Natural killer cell (primary cell): ENCODE data around the gene WBP4. TPM values are rescaled to one million over a fixed set of nuclear protein-coding genes. Genes with fewer than 3 reads are reported as not detected.
A peak's percentile ranks its signal among the peaks of the same experiment; 100 is the strongest.

ENCODE experiments used
- ATAC-seq, 3 donors: fragments of 150-1000 bp in 2 of 3; fragments of 200-7000 bp in 1 of 3; cut with Tn5 transposase; 1 replicate in 1 of 3; 2 replicates in 2 of 3; pipeline ENCODE4 v1.10.0; 2021; ENCODE audit warnings: mild to moderate bottlenecking in 2 of 3, moderate library complexity in 2 of 3
- DNase-seq, 2 donors: peaks; one replicate each; pipeline versions ENCODE4 v3.0.0 to v3.0.0-alpha.2; 2013 to 2021; ENCODE audit warnings: mixed read lengths in 1 of 2
- H3K27ac ChIP-seq: one replicate; pipeline ENCODE4 v1.5.1; 2013; ENCODE audit warnings: mild to moderate bottlenecking, low read length
- H3K27me3 ChIP-seq: one replicate; pipeline ENCODE4 v1.6.1; 2013; ENCODE audit warnings: low read length; ENCODE audit not compliant: control insufficient read depth, insufficient read depth
- H3K36me3 ChIP-seq: one replicate; pipeline ENCODE4 v1.6.1; 2013; ENCODE audit warnings: low read length; ENCODE audit not compliant: control insufficient read depth, insufficient read depth
- H3K4me1 ChIP-seq: one replicate; pipeline ENCODE4 v1.6.1; 2013; ENCODE audit warnings: low read length; ENCODE audit not compliant: control insufficient read depth, insufficient read depth
- H3K4me3 ChIP-seq: one replicate; pipeline ENCODE4 v1.5.1; 2013; ENCODE audit warnings: low read length
- H3K9me3 ChIP-seq: one replicate; pipeline ENCODE4 v1.6.1; 2013; ENCODE audit warnings: low read length; ENCODE audit not compliant: control insufficient read depth, insufficient read depth
- H3K27ac Mint-ChIP-seq, 2 donors: one replicate each; pipeline ENCODE4 v1.8.0; 2022; ENCODE audit warnings: mild to moderate bottlenecking in 2 of 2, mixed read lengths in 2 of 2, moderate library complexity in 1 of 2
- H3K27me3 Mint-ChIP-seq, 2 donors: one replicate each; pipeline ENCODE4 v1.8.0; 2022; ENCODE audit warnings: low read depth in 2 of 2, mixed read lengths in 2 of 2
- H3K36me3 Mint-ChIP-seq: one replicate; pipeline ENCODE4 v1.8.0; 2022; ENCODE audit warnings: mixed read lengths
- H3K4me1 Mint-ChIP-seq, 2 donors: one replicate each; pipeline ENCODE4 v1.8.0; 2022; ENCODE audit warnings: mixed read lengths in 2 of 2
- H3K4me3 Mint-ChIP-seq: one replicate; pipeline ENCODE4 v1.8.0; 2022; ENCODE audit warnings: mild to moderate bottlenecking, moderate library complexity, mixed read lengths
- H3K9me3 Mint-ChIP-seq, 2 donors: one replicate each; pipeline ENCODE4 v1.8.0; 2022; ENCODE audit warnings: mixed read lengths in 2 of 2
- CTCF ChIP-seq: fragments of 200-600 bp; IDR thresholded peaks from one replicate; pipeline ENCODE4 v1.8.0; 2022; ENCODE audit warnings: antibody characterized with exemption
- WGBS: methylation state at CpG from one replicate; pipeline ENCODE4 v1.1.7; 2013; ENCODE audit warnings: missing lambda C conversion rate; ENCODE audit not compliant: insufficient coverage; 5-methylcytosine and 5-hydroxymethylcytosine counted together
- intact Hi-C: fragments of 100-400 bp; cut with micrococcal nuclease; formaldehyde crosslinking; loops from one replicate; pipeline ENCODE4 v1.14.2; 2022
- total RNA-seq, 4 donors: library from RNA; stranded (reverse); fragments of 120-200 nt in 1 of 4; gene quantifications; one replicate each; pipeline versions ENCODE4 v1.2.3 to v1.2.4, GENCODE V29; 2013 to 2022

The WBP4 gene
- total RNA-seq, 3 donors from 2014 or later (not counting 1 experiment from before 2014, with no cell fraction given) = 4.2 to 6.8 (median 5.1) TPM

DNA sequence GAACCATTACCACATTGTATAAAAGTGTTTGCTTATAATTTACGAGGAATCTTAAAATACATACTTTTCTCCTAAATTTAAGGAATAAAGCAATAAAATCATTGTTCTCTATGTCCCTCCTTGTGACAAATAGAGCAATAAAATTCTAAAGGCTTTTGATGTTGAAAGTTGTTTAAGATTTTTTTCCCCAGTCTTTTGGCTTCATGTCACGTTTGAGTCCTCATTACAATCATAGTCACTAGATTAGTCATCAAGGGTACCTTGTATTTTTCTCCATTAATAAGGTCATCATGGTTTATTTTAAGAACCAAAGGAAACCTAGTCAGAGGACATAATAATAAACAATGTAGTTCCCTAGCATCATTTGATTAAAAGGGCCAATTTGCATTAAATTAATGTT, 3.2 kb downstream of the WBP4 start:
- no peaks in the 10 kb centered on the region for H3K27me3 Mint-ChIP-seq
- peak overlapping the region in 1 of 2 donors; percentile 95 for H3K27ac Mint-ChIP-seq
- Histone ChIP-seq H3K4me1 (peaks cover 3% of the 10 kb centered on the region), H3K4me3 (no peak overlapping the region), H3K36me3 (peaks cover 38% of the 10 kb centered on the region), H3K9me3 (no peaks in the 10 kb centered on the region), H3K27me3 (no peaks in the 10 kb centered on the region), H3K27ac (no peak overlapping the region)
- peaks cover 8% of the 10 kb centered on the region for H3K36me3 Mint-ChIP-seq
- peaks cover 12 to 28% of the 10 kb centered on the region in 2 donors for H3K4me1 Mint-ChIP-seq
- H3K4me3 Mint-ChIP-seq = no peak overlapping the region
- intact Hi-C loops = loop anchor here (10.0 kb wide), 1 partner anchor 290 kb away; the partner anchor contains the start of gene MRPS31
- TF ChIP-seq CTCF = no peak
- H3K9me3 Mint-ChIP-seq = no peaks in the 10 kb centered on the region
- ATAC-seq = no peak
- no CpG with 5 or more reads among the region's 2 CpGs for WGBS
- no peak for DNase-seq

DNA sequence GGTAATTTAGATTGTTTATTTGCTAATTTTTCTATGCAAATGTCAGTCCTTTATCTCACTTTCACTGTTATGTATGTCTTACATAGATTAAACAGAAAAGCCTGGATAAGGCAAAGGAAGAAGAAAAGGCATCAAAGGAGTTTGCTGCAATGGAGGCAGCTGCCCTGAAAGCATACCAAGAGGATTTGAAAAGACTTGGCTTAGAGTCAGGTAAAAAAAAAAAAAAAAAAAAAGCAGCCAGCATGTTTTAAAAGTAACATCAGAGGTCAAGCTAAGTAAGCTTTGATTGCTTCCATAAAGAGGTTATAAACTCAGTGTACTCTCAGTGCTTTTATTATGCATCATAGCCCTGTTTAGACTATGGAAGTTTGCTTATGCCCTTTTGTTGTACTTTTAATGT, 3.8 kb downstream of the WBP4 start:
- Histone ChIP-seq H3K4me3 (no peak overlapping the region), H3K27ac (no peak overlapping the region), H3K27me3 (no peaks in the 10 kb centered on the region), H3K9me3 (no peaks in the 10 kb centered on the region), H3K4me1 (no peaks in the 10 kb centered on the region), H3K36me3 (peaks cover 41% of the 10 kb centered on the region)
- Mint-ChIP-seq H3K9me3 (no peaks in the 10 kb centered on the region), H3K4me3 (no peak overlapping the region), H3K36me3 (peaks cover 10% of the 10 kb centered on the region), H3K4me1 (peaks cover 6 to 22% of the 10 kb centered on the region in 2 donors), H3K27ac (no peak overlapping the region), H3K27me3 (no peaks in the 10 kb centered on the region)
- intact Hi-C loops = loop anchor here (10.0 kb wide), 1 partner anchor 290 kb away; the partner anchor contains the start of gene MRPS31
- ATAC-seq (no peak), DNase-seq (no peak)
- no peak for TF ChIP-seq CTCF

- no peak overlapping the region for H3K4me3 Mint-ChIP-seq
- no peak overlapping the region for H3K27ac Mint-ChIP-seq
- intact Hi-C loops = no loop called here
- no peaks in the 10 kb centered on the region for H3K9me3 Mint-ChIP-seq
- H3K4me1 Mint-ChIP-seq = no peaks in the 10 kb centered on the region
- H3K4me3 ChIP-seq = no peak overlapping the region
- 89% methylated on average over 7 of the region's 9 CpGs for WGBS
- H3K9me3 ChIP-seq = no peaks in the 10 kb centered on the region
- no peak for ATAC-seq
- H3K27ac ChIP-seq = no peak overlapping the region
- TF ChIP-seq CTCF = no peak
- H3K36me3 Mint-ChIP-seq = peaks cover 38% of the 10 kb centered on the region
- H3K27me3 Mint-ChIP-seq = no peaks in the 10 kb centered on the region
- H3K27me3 ChIP-seq = no peaks in the 10 kb centered on the region
- DNase-seq = no peak
- H3K36me3 ChIP-seq = peaks cover 63% of the 10 kb centered on the region
- no peaks in the 10 kb centered on the region for H3K4me1 ChIP-seq
Measured at GRCh38 chr13:41074523-41074922, 13.2 kb downstream of the WBP4 start.

DNA sequence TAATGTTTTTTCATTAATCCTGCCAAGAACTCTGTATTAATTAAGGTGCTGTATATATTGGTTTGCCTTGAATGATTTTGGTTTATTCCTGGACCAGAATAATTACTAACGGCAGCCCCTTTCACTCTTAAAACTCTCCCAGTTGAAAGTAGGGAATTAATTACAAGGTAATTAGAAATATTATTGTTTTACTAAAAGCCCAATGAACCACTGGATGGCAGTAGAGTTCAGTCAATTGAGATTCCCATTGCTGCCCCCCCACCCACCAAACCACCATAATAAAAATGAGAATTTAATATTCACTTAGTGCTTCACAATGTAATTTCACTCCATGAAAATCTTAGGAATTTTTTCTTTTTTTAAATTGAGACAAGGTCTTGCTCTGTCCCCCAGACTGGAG, 13.7 kb downstream of the WBP4 start:
- Mint-ChIP-seq H3K36me3 (peaks cover 36% of the 10 kb centered on the region), H3K27me3 (no peaks in the 10 kb centered on the region), H3K4me3 (no peak overlapping the region), H3K27ac (no peak overlapping the region), H3K9me3 (no peaks in the 10 kb centered on the region), H3K4me1 (no peaks in the 10 kb centered on the region)
- ATAC-seq = peak in 2 of 3 donors; percentile 55 to 58
- WGBS = no CpG with 5 or more reads among the region's 1 CpG
- Histone ChIP-seq H3K4me3 (no peak overlapping the region), H3K4me1 (no peaks in the 10 kb centered on the region), H3K36me3 (peaks cover 60% of the 10 kb centered on the region), H3K27me3 (no peaks in the 10 kb centered on the region), H3K27ac (no peak overlapping the region), H3K9me3 (no peaks in the 10 kb centered on the region)
- peak in 1 of 2 donors; percentile 76 for DNase-seq
- TF ChIP-seq CTCF = peak; percentile 53
- intact Hi-C loops = loop anchor here (1.0 kb wide), 1 partner anchor 147 kb away; no protein-coding TSS in a partner anchor
